Immature natural killer cell (primary cell): ENCODE results near the gene GNPTAB. TPM values are rescaled to one million over a fixed set of nuclear protein-coding genes. Genes with fewer than 3 reads are reported as not detected.
A peak's percentile ranks its signal among the peaks of the same experiment; 100 is the strongest.

Source experiments
- DNase-seq, 3 donors: peaks; one replicate each; pipeline ENCODE4 v3.0.0; 2022; ENCODE audit warnings: mixed read lengths in 1 of 3
- H3K27ac Mint-ChIP-seq, 6 donors: one replicate each; pipeline ENCODE4 v1.8.0; 2020; ENCODE audit warnings: mixed read lengths in 6 of 6, mild to moderate bottlenecking in 5 of 6, inconsistent platforms in 4 of 6, moderate library complexity in 3 of 6
- H3K27me3 Mint-ChIP-seq, 3 donors: one replicate each; pipeline ENCODE4 v1.8.0; 2020 to 2021; ENCODE audit warnings: low read depth in 3 of 3, mild to moderate bottlenecking in 3 of 3, mixed read lengths in 3 of 3, moderate library complexity in 3 of 3, inconsistent platforms in 1 of 3
- H3K36me3 Mint-ChIP-seq, 3 donors: one replicate each; pipeline ENCODE4 v1.8.0; 2020; ENCODE audit warnings: mixed read lengths in 3 of 3, inconsistent platforms in 2 of 3, mild to moderate bottlenecking in 2 of 3
- H3K4me1 Mint-ChIP-seq, 2 donors: one replicate each; pipeline ENCODE4 v1.8.0; 2020; ENCODE audit warnings: inconsistent platforms in 2 of 2, mild to moderate bottlenecking in 2 of 2, mixed read lengths in 2 of 2, moderate library complexity in 1 of 2
- H3K4me3 Mint-ChIP-seq, 5 donors: one replicate each; pipeline ENCODE4 v1.8.0; 2020; ENCODE audit warnings: mild to moderate bottlenecking in 5 of 5, mixed read lengths in 5 of 5, inconsistent platforms in 3 of 5, moderate library complexity in 3 of 5
- H3K9me3 Mint-ChIP-seq, 6 donors: one replicate each; pipeline ENCODE4 v1.8.0; 2020; ENCODE audit warnings: mild to moderate bottlenecking in 6 of 6, mixed read lengths in 6 of 6, inconsistent platforms in 4 of 6, moderate library complexity in 3 of 6
- polyA plus RNA-seq, 3 donors: library from polyadenylated mRNA; unstranded; fragments of 300-500 nt; fragmentation: Illumina TruSeq; gene quantifications; one replicate each; pipeline ENCODE4 v1.2.3, GENCODE V29; 2021

GNPTAB gene
- polyA plus RNA-seq, 3 donors from 2014 or later = 155 to 253 (median 185) TPM

GRCh38 chr12:101784376-101784775 is 46.4 kb downstream of the GNPTAB start:
- H3K27ac Mint-ChIP-seq = peak overlapping the region; percentile 54 to 87 (median 78)
- H3K4me3 Mint-ChIP-seq = peak overlapping the region in 1 of 5 donors; percentile 4
- no peaks in the 10 kb centered on the region for H3K9me3 Mint-ChIP-seq
- H3K27me3 Mint-ChIP-seq = peaks cover 0 to 3% (median 2%) of the 10 kb centered on the region in 3 donors
- DNase-seq = no peak
- peaks cover 34 to 40% (median 36%) of the 10 kb centered on the region in 3 donors for H3K36me3 Mint-ChIP-seq
- H3K4me1 Mint-ChIP-seq = peaks cover 48 to 77% of the 10 kb centered on the region in 2 donors

DNA sequence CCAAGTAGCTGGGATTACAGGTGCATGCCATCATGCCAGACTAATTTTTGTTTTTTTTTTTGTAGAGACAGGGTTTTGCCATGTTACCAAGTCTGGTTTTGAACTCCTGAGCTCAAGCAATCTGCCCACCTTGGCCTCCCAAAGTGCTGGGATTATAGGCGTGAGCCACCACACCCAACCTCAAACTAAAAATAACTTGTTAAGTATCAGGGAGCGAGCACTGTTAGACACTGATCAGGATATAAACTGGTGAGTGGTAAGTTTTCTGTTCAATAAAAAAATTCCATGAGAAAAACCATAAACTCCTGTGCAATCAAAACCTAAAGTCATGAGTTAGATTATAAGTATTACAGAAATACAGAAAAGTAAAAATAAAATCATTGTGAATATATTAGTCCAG is 46.9 kb downstream of the GNPTAB start:
- H3K27me3 Mint-ChIP-seq = peaks cover 0 to 3% (median 2%) of the 10 kb centered on the region in 3 donors
- H3K27ac Mint-ChIP-seq = peak overlapping the region; percentile 54 to 87 (median 72)
- H3K4me1 Mint-ChIP-seq = peaks cover 42 to 72% of the 10 kb centered on the region in 2 donors
- H3K36me3 Mint-ChIP-seq = peaks cover 31 to 40% (median 38%) of the 10 kb centered on the region in 3 donors
- peak overlapping the region in 3 of 5 donors; percentile 4 to 21 (median 4) for H3K4me3 Mint-ChIP-seq
- DNase-seq = no peak
- H3K9me3 Mint-ChIP-seq = no peaks in the 10 kb centered on the region

DNA sequence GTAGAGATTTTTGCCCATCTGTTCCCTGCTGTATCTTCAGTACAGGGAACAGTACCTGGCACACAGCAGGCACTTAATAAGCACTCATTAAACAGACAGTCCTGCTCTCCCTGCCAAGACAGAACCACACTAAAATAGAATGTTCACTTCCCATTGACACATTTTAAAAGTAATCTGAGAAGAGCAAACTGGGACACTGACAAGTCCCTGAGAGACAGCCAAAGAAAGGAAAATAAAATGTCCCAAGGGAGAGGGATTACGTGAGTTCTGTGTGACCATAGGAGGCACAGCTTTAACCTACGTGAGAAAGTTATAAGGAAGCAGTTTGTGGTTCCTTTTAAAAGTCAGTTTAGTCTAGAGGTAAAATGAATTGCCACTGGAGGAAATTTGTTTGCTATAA is 47.6 kb downstream of the GNPTAB start:
- peaks cover 0 to 3% (median 2%) of the 10 kb centered on the region in 3 donors for H3K27me3 Mint-ChIP-seq
- H3K27ac Mint-ChIP-seq = peak overlapping the region; percentile 56 to 90 (median 88)
- DNase-seq = no peak
- no peaks in the 10 kb centered on the region for H3K9me3 Mint-ChIP-seq
- peaks cover 42 to 73% of the 10 kb centered on the region in 2 donors for H3K4me1 Mint-ChIP-seq
- H3K36me3 Mint-ChIP-seq = peaks cover 31 to 44% (median 38%) of the 10 kb centered on the region in 3 donors
- H3K4me3 Mint-ChIP-seq = peak overlapping the region in 2 of 5 donors; percentile 33 to 44

DNA sequence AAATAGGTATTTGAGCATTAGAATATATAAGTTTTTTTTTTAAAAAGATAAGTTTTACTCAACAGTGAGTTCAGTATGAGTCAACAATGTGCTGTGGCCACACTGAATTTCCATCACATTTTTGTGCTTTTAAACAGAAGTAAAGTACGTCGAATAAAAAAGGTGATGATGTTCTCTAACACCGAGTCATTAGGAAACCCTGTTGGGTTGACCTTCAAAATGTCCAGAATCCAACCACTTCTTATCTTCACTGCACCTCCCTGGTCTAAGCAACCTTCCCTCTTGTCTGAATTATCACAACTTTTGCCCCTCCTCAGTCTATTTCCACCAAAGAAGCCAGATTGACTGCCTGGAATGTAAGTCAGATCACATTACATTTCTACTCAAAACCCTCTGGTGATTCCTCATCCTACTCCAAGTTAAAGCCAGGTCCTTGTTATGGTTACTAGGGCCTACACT is 48.5 kb downstream of the GNPTAB start:
- peaks cover 0 to 3% (median 2%) of the 10 kb centered on the region in 3 donors for H3K27me3 Mint-ChIP-seq
- H3K27ac Mint-ChIP-seq = peak overlapping the region; percentile 61 to 90 (median 88)
- peak overlapping the region in 1 of 5 donors; percentile 44 for H3K4me3 Mint-ChIP-seq
- no peaks in the 10 kb centered on the region for H3K9me3 Mint-ChIP-seq
- peaks cover 42 to 82% of the 10 kb centered on the region in 2 donors for H3K4me1 Mint-ChIP-seq
- no peak for DNase-seq
- peaks cover 31 to 49% (median 40%) of the 10 kb centered on the region in 3 donors for H3K36me3 Mint-ChIP-seq

- Mint-ChIP-seq H3K36me3 (peaks cover 27 to 49% (median 41%) of the 10 kb centered on the region in 3 donors), H3K27me3 (peaks cover 0 to 3% (median 2%) of the 10 kb centered on the region in 3 donors), H3K4me1 (peaks cover 39 to 82% of the 10 kb centered on the region in 2 donors), H3K9me3 (no peaks in the 10 kb centered on the region), H3K4me3 (peak overlapping the region in 1 of 5 donors; percentile 15), H3K27ac (peak overlapping the region; percentile 37 to 90 (median 69))
- no peak for DNase-seq
Measured at GRCh38 chr12:101781834-101782233, 48.9 kb downstream of the GNPTAB start.

GRCh38 chr12:101780599-101780998 is 50.2 kb downstream of the GNPTAB start:
- Mint-ChIP-seq H3K4me3 (no peak overlapping the region), H3K36me3 (peaks cover 25 to 51% (median 40%) of the 10 kb centered on the region in 3 donors), H3K27ac (peak overlapping the region; percentile 32 to 90 (median 68)), H3K9me3 (no peaks in the 10 kb centered on the region), H3K4me1 (peaks cover 41 to 80% of the 10 kb centered on the region in 2 donors), H3K27me3 (peaks cover 0 to 3% (median 2%) of the 10 kb centered on the region in 3 donors)
- no peak for DNase-seq

DNA sequence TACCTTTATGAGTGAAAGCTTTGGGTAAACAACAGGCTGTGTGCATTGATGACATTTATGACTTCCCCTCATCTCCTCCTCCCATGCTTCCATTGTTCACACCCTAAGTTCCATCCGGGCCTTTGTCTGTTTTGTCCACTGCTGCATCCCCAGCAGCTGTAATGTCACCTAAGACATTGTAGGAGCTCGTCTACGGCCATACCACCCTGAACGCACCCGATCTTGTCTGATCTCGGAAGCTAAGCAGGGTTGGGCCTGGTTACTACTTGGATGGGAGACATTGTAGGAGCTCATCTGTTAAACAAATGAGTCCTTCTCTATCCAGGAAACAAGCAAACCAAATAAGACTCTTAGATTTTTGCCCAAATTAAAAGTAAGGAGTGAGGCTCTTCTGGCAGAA is 51.1 kb downstream of the GNPTAB start:
- Mint-ChIP-seq H3K36me3 (peaks cover 23 to 49% (median 37%) of the 10 kb centered on the region in 3 donors), H3K27ac (peak overlapping the region; percentile 36 to 83 (median 54))

DNA sequence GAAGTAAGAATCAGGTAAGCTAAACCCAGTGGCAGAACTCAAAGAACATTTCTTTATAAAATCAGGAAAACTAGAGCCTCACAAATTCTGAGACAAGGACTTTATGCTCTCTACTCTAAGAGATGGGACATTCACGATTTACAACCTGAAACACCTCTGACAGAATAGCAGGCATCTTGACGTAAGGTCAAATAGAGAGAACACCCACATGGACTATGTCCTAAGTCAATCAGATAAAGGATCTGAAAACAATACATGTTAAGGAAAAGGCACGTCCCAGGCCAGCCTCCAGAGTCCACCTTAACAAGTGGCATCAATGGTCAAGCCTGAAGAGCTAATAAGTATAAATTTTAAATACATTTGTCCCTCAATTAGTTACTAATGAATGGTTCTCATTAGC is 51.6 kb downstream of the GNPTAB start:
- Mint-ChIP-seq H3K27ac (peak overlapping the region in 4 of 6 donors; percentile 59 to 83 (median 64)), H3K4me1 (peaks cover 34 to 78% of the 10 kb centered on the region in 2 donors), H3K9me3 (no peaks in the 10 kb centered on the region), H3K4me3 (no peak overlapping the region), H3K36me3 (peaks cover 19 to 45% (median 33%) of the 10 kb centered on the region in 3 donors), H3K27me3 (peaks cover 0 to 3% (median 2%) of the 10 kb centered on the region in 3 donors)
- DNase-seq = no peak

More for the DNA sequence above, 51.1 kb downstream of the GNPTAB start:
- Mint-ChIP-seq H3K9me3 (no peaks in the 10 kb centered on the region), H3K27me3 (peaks cover 0 to 3% (median 2%) of the 10 kb centered on the region in 3 donors), H3K4me1 (peaks cover 38 to 78% of the 10 kb centered on the region in 2 donors), H3K4me3 (no peak overlapping the region)
- no peak for DNase-seq

GRCh38 chr12:101777978-101778377 is 52.8 kb downstream of the GNPTAB start:
- peaks cover 31 to 78% of the 10 kb centered on the region in 2 donors for H3K4me1 Mint-ChIP-seq
- peaks cover 0 to 3% (median 2%) of the 10 kb centered on the region in 3 donors for H3K27me3 Mint-ChIP-seq
- H3K9me3 Mint-ChIP-seq = no peaks in the 10 kb centered on the region
- H3K36me3 Mint-ChIP-seq = peaks cover 12 to 43% (median 29%) of the 10 kb centered on the region in 3 donors
- peak overlapping the region in 4 of 6 donors; percentile 8 to 85 (median 48) for H3K27ac Mint-ChIP-seq
- DNase-seq = no peak
- no peak overlapping the region for H3K4me3 Mint-ChIP-seq

DNA sequence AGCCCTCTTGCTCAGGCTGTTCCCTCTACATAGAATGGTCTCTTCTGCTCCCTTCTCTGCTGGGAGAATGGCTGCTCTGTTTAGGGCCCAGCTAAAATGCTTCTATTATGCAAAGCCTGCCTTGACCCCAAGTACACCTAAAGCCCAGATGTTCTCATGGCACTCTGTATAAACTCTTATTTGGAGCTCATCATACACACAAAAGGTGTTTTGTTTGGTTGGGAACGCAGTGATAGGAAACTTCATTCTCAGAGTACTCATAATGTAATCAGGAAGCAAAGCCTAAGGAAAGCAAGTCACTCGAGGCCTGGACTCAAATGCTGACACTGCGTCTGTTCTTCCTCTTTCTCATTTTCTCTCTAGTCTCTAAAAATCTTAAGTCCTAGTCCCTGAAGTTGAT is 53.3 kb downstream of the GNPTAB start:
- Mint-ChIP-seq H3K9me3 (no peaks in the 10 kb centered on the region), H3K4me3 (no peak overlapping the region), H3K36me3 (peaks cover 7 to 42% (median 24%) of the 10 kb centered on the region in 3 donors), H3K27ac (peak overlapping the region; percentile 42 to 86 (median 74)), H3K27me3 (peaks cover 0 to 2% (median 0%) of the 10 kb centered on the region in 3 donors), H3K4me1 (peaks cover 27 to 73% of the 10 kb centered on the region in 2 donors)
- no peak for DNase-seq

DNA sequence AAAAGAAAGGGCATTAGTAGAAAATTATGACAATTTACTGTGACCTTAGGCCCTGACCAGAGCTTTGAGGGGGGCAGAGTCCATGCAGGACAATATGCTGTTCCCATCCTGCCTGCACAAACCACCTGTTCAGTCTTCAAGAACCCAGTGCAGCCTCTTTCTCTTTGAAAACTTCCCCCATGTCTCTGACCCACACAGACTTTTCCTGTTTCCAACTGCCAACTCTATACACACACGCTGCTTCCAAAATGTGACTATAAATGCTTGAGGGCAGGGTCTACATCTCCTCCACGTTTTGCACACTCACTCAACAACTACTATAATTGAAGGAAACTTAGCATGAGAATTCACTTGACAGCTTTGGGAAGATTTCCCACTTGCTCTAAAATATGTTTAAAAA is 54.9 kb downstream of the GNPTAB start:
- Mint-ChIP-seq H3K27me3 (peaks cover 0 to 1% (median 0%) of the 10 kb centered on the region in 3 donors), H3K9me3 (no peaks in the 10 kb centered on the region), H3K36me3 (peaks cover 3 to 48% (median 31%) of the 10 kb centered on the region in 3 donors), H3K4me3 (no peak overlapping the region), H3K4me1 (peaks cover 18 to 64% of the 10 kb centered on the region in 2 donors), H3K27ac (peak overlapping the region; percentile 4 to 70 (median 49))
- no peak for DNase-seq

DNA sequence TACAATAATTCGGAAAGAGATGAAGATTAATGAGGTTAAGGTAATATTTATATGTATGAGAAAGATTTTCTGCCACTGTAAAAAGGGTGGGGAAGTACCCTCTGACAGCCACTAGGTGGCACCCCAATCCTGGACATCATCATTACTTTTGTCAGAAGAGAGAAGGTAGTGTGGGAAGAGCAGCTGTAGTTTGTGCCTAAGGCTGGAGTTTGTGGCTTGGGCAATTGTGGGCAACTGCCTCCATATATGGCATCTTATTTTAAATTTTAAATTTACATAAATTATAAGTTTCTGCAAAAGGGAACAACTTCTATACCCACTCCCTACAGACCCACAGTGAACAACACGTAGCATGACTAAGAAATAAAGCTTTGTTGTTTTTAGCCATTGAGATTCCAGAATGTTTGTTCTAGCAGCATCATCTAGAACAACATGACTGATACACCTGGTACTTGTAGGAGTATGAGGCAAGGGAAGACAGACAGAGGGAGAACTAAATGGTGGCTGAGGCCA is 57.1 kb downstream of the GNPTAB start:
- Mint-ChIP-seq H3K9me3 (no peaks in the 10 kb centered on the region), H3K4me3 (no peak overlapping the region), H3K27me3 (peaks cover 0 to 5% (median 0%) of the 10 kb centered on the region in 3 donors), H3K27ac (peak overlapping the region; percentile 29 to 86 (median 78)), H3K36me3 (peaks cover 4 to 46% (median 24%) of the 10 kb centered on the region in 3 donors), H3K4me1 (peaks cover 14 to 53% of the 10 kb centered on the region in 2 donors)
- DNase-seq = peak; percentile 68 to 76 (median 69)

DNA sequence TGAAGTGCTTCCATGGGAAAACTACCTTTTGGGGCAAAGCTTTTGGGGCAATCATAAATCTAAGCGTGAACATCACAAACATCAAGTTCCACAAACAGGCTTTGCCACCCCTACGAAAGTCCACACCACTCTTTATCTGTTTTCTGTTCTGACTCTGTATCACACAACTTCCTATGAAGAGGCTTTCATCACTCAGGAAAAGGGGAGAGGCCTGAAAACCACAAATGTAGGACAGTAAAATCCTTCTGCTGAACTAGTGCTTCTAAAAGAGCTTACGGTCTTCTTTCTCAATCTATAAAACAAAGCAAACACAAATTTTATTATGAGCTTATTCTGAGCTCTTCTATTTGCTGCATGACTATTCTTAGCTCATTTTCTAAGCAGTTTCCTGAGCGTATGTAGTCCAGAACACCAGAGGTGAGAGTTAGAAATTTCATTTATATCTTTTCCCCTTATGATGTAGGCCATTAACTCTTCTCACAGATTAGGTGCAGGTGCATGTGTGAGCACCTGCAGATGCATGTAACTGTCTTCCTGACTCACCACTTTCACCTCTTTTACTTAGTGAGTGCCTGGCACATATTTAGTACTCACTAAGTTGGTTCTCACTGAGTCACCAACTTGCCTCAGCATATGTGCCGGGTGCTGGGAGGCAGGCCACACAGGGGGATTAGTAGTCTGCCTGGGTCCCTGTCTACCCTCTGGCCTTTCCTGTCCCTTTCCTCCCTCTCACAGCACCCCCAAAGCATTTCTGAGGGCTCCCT is 58.6 kb downstream of the GNPTAB start:
- Mint-ChIP-seq H3K4me3 (no peak overlapping the region), H3K9me3 (no peaks in the 10 kb centered on the region), H3K36me3 (peaks cover 8 to 45% (median 22%) of the 10 kb centered on the region in 3 donors), H3K4me1 (peaks cover 14 to 40% of the 10 kb centered on the region in 2 donors), H3K27me3 (peaks cover 0 to 5% (median 0%) of the 10 kb centered on the region in 3 donors), H3K27ac (peak overlapping the region in 4 of 6 donors; percentile 24 to 77 (median 30))
- no peak for DNase-seq
